HG03280 (cell line): Measurements from ENCODE around the gene KIAA0232.

Experiments used
- ATAC-seq: cut with Tn5 transposase; IDR thresholded peaks from one replicate; pipeline ENCODE4 v1.9.1; 2021; ENCODE audit warnings: mild to moderate bottlenecking, moderate library complexity; ENCODE audit not compliant: unreplicated experiment

KIAA0232 gene

DNA sequence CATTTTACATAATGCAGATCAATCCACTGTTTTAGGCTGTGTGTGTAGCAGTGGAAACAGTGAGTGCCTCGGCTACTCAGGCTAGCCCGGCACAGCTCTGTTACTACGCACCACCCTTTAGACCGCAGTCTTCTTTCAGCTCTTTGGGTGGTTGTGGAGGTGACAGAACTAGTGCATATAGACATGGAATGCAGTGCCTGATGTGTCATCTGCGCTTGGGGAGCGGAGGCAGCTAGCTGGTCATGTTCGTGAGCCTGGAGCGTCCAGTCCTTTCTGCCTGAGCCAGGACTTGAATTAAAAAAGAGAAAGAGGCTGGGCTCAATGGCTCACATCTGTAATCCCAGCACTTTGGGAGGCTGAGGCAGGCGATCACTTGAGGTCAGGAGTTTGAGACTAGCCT is 131.9 kb downstream of the KIAA0232 start:
- ATAC-seq, result no peak

DNA sequence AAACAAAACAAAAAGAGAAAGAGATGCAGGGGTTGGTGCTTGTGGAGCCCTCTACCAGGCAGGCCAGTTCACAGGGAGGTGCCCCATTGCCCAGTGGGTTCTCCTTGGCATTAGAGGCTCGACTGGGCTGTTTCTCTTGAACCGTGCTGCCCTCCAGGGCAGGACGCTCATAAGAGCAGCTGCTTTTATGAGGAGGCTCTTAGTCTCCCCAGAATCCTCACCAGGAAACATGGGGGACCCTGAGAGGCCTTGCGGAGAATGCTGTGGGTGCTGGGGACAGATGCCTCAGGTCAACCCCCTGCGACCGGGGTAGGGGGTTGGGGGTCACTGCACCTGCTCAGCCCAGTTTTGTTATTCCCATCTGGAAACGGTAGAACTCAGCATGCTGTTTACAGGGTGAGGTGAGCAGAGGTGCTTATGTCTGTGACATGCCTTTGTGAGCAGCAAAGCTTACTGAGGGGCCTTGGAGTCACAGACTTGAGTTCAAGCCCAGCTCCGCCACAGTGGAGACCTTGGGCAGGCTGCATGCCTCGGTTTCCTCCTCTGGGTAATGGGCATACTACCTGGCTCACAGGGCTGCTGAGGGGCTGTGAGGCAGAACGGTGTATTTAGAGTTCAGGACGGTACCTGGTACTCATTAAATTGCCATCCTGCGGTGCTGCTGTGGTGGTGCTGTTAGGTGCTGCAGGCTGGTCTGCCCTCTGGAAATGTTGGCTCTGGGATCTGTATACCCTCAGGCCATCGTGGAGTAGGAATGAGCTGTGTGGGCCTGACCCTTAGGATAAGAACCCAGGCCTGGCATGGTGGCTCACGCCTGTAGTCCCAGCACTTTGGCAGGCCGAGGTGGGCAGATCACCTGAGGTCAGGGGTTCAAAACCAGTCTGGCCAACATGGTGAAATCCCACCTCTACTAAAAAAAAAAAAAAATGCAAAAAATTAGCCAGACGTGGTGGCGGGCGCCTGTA is 132.8 kb downstream of the KIAA0232 start:
- no peak for ATAC-seq

DNA sequence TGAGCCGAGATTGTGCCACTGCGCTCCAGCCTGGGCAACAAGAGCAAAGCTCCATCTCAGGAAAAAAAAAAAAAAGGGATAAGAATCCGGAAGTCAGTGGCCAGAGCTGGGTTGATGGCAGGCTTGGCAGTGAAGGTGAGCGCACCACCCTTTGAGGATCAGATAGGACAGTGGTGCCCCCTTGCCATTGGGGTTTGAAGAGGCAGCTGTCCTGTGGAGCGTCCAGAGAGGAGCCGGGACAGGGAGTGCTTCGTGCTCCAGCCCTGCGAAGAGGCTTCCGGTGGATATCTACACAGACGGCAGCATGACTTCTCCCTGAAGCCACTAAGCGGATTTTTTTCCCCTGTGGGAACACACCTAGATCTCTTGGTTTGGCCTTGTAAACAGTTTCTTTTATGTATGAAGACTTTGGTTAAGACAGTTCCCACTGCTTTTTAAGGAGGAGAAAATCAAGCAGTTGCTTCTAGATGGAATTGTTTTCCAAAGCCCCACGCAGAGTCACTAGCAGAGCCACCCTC is 133.6 kb downstream of the KIAA0232 start:
- no peak for ATAC-seq

DNA sequence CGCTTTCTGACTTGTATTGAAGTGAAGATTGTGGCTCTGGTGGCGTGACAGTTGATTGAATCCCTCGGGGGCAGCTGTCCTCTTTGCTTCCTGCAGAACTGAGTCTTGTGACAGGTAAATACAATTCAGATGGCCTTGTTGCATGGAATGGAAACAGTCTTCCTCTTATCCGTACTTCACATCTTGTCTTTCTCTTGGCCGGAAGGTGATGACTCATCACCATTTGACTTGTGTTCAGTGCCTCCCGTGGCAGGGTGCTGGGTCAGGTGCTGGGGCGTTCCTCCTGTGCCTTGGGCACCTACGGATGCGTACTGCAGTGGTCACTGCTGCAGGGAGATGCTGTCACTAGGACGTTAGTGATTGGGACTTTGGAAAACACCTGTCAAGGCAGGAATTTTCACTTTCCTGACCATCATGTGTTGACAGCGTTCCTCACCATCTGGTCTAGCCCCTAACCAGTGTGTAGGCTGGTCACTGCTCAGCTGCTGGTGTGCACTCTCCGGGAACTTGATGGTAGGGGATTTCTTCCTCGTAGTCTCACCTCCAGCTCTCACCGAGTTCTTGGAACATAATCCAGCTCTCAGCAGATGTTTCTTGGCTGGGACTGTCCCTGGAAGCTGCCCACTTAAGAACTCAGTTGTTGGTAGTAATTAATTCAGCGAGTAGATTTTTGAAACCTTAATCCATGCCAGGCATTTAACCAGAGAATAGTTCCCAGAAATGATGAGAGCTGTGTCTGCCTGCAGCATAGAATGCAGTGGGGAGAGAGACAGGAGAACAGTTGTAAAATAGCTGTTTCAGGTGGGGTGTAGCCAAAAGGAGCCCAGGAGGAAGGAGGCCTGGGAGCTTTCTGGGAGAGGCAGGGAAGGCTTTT is 134.3 kb downstream of the KIAA0232 start:
- no peak for ATAC-seq

DNA sequence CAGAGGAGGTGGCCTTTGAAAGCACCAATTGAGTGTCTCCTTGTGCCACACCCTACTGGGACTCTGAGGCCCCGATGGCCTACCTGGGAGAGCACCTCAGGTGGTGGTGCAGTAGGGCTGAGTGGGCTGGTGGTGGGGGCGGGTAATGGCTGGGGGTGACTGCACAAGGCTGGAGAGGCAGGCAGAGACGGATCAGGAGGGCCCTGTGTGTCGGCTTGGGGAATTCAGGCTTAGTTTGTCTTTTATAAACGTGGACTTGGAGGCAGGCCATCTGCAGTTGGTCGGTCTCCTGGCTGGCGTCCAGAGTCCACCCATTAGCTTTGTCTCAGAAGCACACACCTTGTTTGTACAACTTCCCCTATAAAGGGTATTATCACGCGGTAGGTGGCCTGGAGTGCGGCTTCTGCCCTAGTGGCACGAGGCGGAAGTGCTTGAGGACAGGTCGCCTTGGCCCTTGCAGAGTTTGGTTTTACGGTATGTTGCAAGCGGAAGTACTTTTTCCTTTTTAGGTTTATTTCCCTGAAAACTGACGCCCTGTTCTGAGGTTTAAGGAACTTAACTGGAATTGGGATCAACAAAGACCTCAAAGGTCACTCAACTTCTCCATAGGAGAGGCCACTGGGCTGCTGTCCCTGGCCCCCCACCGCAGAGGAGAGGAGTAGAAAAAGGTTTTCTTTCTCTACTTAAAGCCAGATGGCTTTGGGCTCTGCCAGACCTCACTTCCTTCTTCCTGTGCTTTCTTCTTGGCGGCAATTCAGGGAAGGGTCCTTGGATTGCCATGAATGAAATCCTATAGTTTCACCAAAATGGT is 135.1 kb downstream of the KIAA0232 start:
- no peak for ATAC-seq

DNA sequence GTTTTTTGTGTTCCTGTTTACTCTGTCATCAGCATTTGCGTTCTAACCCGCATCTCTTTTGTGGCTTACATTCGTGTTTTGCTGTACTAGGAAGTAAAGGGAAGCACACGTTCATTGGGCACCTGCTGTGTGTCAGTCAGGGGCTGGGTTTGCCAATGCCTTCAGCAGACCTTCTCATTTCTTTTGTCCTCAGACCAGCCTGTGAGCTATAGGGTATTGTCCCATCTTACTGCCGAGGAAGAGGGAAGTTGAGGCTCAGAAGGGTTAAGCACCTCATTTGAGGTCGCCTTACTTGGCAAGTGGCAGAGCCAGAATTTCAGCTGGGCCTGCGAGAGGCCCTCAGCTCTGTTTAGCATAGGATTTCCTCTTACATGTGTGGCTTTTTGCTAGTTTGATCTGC is 135.8 kb downstream of the KIAA0232 start:
- ATAC-seq, result no peak

DNA sequence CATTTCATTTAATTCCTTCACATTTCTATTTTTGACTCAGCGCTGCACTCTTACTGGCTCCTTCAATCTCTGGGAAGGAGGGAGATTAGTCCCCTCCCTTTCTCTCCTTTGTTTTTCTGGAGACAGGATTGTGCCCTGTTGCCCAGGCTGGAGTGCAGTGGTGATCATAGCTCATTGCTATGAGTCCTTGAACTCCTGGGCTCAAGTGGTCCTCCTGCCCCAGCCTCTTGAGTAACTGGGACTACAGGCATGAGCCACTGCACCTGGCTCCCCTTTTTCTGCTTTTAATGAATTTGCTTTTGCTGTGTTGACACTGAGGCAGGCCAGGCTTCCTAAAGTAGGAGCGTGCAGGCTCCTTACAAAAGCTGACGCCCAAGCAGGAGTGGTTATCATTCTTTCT is 137.6 kb downstream of the KIAA0232 start:
- no peak for ATAC-seq

DNA sequence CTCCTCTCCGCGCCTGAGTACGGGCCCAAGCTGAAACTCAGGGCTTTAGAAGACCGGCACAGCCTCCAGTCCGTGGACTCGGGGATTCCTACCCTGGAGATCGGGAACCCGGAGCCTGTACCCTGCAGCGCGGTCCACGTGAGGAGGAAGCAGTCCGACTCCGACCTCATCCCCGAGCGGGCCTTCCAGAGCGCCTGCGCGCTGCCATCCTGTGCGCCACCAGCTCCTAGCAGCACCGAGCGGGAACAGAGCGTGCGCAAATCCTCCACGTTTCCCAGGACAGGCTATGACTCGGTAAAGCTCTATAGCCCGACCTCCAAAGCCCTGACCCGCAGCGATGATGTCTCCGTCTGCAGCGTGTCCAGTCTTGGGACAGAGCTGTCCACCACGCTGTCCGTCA is 141.0 kb downstream of the KIAA0232 start:
- ATAC-seq, result no peak

DNA sequence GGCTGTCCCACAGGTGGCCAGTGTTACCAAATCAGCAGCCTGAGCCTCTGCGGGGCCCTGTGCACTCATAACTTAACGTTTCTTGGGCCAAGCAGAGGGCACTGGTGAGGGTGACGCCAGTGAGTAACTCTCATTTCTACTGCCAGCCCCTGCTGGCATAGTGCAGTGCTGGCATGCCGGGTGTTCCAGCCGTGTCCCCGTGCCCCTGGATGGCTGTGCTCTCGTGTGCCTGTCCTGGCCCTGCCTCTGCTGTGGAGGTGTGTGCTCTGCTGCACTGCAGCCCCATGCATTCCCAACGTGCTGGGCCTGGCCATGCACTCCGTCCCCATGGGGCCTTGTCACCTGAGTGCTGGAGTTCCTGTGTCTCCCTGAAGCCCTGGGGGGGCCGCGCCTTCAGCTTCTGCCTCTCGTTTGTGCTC is 141.8 kb downstream of the KIAA0232 start:
- no peak for ATAC-seq

DNA sequence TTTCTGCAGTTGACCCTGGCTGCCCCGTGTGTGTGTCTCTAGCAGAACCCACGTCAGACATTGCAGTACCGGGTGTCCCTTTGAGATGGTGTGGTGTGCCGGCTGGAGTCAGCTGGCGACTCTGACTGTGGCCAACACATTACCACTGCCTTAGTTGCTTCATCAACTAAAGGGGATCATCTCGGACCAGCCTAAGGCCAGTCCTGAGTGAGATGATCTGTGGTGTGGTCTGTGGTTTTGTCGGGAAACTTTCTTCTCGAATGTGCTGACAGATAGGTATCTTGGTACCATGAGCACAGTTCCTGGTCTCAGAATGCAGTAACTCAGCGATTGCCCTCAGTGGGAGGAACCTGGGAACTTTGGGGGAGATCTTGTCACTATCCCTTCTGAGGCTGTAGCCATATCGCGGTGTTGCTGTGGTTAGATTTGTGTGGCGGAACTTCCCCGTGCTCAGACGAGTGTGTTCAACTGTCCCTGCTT is 142.9 kb downstream of the KIAA0232 start:
- no peak for ATAC-seq

DNA sequence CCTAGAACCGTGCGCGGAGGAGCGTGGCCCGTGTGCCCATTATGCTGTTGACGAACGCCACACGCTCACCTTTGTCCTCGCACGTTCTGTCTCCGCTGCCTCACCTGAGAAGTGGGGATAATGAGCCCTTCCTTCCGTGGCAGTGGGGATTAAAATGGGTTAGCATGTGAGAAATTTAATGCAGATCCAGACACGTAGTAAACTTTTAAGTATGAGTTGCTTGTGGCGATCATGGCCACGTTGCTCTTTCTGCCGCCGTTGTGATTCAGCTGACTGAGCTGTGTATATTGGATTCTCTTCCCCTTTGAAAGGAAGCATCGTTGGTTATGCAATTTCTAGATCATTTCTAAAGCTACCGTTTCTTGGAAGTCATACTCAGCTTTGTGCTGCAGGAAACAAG is 143.6 kb downstream of the KIAA0232 start:
- no peak for ATAC-seq

DNA sequence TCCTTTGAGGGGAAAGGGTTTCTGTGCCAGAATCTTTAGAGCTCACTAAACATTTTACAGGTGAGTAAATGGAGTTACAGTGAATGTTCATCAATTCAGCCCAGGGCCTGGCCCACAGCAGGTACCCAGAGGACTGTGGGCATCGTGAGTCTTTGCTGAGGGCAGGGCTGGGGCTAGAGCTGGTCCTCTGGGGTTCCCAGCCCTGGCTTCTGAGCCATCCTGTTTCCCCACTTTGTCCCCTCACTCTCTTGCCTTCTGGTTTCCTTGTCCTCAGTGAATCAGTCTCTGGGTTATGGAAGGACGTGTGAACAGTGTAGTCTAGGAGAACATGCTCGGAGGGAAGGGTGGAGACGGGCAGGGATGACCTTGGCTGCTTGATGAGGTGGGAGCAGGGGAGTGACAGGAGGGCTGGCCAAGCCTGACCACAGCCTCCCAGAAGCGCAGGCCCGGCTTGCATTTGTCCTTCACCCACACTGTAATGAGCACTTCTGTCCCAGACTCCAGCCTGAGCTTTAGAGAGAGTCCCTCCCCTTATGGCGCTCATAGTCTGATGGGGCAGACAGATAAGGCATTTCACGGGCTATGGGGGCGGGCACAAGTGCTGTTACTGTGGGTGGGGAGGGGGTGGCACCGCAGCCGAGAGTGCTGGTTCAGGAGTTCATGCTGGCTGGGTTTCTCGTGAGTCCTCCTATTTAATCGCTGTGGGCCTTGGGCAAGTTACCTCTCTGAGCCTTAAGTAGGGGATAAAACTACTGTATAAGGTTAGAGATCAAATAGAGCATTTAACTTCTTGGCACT is 144.4 kb downstream of the KIAA0232 start:
- no peak for ATAC-seq

DNA sequence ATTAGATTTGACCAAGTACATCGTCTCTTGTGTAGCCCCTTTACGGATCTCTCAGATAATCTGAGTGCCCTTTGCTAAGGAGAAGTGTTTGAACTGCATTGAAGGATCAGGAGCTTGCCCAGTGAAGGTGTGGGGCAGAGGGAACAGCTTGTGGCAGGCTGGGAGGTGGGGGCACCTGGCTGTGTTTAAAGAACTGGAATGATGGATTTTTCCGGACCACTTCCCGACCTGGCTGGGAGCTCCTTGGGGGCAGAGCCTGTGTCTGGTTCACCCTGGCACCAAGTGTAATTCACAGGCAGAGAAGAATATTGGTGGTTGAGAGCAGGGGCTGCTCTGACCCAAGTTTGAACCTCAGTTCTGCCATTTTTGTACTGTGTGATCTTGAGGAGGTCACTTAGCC is 145.6 kb downstream of the KIAA0232 start:
- no peak for ATAC-seq

DNA sequence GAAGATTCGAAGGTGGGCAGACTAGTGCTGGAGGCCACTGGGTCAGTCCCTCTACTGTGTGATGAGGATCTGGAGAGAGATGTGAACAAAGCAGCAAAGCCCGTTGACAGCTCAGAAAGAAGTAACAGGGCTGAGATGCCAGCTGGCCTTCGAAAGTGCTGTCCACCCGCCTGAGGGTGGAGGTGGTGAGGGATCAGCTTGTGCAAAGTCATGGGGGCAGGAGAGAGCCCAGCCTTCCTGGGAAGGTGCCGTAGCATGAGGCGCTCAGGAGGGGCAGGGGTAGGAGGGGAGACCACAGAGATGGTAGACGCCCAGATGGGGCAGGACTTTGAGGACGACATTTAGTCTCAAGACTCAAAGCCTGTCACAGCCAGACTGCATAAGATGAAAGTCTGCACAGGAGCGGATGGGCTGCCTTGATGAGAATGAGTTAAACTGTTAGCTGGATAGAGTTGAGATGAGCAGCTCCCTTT is 146.8 kb downstream of the KIAA0232 start:
- no peak for ATAC-seq

DNA sequence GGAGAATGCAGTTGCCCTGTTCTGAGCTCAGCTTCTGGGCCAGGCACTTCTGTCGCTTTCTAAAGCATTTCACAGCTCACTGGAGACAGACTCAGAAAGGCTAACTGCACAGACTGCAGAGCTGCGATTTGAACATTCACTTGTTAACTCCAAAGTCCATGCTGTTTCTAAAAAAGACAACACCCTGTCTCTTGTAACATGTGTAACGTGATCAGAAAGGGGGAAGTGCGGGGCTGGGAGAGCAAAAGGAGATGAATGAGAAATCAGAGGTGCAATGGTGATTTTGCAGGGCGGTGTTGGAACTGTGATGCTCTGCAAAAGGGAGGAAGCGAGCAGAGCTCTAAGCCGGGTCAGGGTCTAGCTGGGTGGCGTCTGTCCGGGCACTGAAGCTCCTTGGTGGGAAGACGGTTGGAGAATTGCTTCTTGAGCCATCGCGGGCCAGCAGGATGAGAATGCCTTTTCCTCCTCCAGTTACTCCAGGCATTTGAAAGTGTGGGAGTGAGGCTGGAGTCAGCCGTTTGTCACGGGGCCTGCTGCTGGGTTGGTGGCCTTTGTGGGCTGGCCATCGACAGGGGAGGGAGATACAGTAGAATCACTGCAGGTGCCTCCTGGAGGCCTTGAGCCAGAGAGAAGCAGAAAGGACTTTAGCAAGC is 147.4 kb downstream of the KIAA0232 start:
- ATAC-seq, result no peak

DNA sequence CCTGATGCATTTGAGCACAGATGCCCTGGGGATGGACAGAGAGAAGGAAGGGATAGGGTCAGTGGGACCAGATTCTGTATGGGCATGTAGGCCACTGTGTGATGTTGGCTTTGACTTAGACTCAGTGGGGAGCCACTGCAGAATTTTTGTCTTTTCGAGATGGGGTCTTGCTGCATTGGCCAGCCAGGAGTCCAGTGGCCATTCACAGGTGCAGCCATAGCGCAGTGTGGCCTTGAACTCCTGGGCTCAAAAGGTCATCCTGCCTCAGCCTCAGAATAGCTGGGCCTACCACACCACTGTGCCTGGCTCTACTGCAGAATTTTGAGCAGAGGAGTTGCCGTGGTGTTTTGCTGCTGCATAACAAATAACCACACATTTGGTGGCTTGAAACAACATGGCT is 149.9 kb downstream of the KIAA0232 start:
- ATAC-seq, result no peak

DNA sequence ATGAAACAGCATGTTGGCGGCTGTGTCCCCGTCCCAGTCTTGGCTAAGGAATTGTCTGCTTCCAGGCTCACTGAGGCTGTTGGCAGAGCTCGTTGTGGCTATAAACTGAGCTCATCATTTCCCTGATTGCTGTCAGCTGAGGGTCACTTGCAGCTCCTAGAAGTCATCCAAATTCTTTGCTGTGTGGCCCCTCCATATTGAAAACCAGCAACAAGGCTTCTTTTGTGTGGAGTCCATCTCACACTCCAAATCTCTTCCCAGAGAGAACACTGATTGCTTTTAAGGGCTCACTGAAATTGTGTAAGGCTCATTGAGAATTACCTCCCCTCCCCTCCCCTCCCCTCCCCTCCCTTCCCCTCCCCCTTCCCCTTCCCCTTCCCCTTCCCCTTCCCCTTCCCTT is 150.4 kb downstream of the KIAA0232 start:
- no peak for ATAC-seq
